Putamen (tissue), 1 donor: ENCODE results near the gene DYNLT5.
"Not testable (repeated sequence)": the region's sequence is repeated elsewhere in the genome, so short reads cannot be mapped to it uniquely, and the experiment has no call there.

Experiments
- DNase-seq: peaks from one replicate; pipeline ENCODE4 v3.0.0-alpha.2; 2016; ENCODE audit warnings: low spot score

The DYNLT5 gene

GRCh38 chr1:66750577-66750976 lies 1.7 kb upstream of the DYNLT5 start:
- DNase-seq = no peak

DNA sequence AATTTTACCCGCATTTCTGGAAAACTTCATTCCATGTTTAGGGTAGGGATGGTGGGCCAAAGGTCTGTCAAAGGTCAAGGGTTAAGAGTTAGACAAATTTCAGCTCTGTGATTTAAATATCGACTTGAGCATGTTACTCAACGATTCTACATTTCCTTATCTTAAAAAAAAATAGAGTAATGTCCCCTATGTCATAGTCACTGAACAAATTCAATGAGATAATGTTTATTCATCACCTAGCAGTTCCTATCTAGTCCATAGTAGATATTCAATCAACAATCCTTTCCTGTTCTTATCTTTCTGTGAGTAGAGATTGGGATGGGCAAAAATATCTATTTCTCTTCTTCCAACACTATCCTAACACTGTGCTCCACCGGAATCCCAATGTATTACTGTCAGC lies 1.1 kb upstream of the DYNLT5 start:
- no peak for DNase-seq

DNA sequence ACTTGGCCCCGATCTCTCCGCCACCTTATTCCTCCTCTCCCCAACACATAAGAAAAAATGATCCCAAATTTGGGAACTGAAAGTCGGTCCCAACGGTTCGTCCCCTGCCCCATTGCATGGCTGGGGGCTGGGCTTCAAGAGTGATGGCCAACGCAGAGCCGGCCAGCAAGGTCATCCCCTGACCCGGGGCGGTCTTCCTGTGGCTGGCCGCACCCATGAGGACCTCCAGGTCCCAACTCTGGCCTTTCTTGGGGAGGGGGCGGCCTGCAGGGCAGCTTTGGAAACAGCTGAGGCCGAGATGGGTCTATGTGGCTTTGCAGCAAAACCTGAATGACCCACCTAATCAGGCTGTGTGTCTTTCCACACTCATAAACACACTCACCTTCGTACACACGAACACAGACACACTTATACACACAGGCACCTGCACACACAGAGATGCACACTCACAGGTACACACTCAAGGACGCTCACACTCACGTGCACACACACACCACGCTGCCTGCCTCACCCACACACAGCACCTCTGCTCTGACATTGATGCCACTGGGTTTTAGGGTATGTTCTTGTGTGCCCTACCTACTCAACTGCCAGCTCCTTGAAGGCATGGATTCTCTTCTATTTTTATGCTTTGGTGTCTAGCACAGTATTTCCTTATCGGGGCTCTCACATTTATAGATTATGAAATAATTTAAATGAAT lies 562 bp downstream of the DYNLT5 start:
- no peak for DNase-seq

GRCh38 chr1:66757722-66758240 lies 5.5 kb downstream of the DYNLT5 start:
- DNase-seq = no peak

DNA sequence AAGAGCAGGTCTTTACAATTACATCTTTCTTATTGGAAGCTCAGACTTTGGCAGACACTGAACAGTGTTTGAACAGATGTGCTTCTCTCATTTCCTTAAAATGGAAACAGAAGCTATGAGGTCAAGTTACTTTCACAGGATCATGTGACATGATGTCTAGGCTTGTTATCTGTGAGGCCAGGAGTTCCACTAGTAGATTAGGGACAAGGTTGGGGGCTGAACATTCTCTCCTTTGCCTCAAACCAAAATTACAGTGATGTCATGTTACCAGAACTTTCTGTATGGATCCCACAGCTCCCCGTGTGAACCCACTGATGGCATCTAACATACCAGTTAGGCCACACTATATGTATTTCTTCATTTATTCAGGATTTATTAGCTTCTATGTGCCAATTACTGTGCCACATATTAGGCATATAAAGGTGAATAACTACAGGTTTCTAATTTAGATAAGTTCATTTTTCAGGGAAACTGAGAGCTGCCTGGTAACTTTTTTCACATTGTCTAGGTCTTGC lies 6.0 kb downstream of the DYNLT5 start:
- no peak for DNase-seq

- no peak for DNase-seq
These were observed 8.2 kb downstream of the DYNLT5 start for GRCh38 chr1:66760506-66760905.

DNA sequence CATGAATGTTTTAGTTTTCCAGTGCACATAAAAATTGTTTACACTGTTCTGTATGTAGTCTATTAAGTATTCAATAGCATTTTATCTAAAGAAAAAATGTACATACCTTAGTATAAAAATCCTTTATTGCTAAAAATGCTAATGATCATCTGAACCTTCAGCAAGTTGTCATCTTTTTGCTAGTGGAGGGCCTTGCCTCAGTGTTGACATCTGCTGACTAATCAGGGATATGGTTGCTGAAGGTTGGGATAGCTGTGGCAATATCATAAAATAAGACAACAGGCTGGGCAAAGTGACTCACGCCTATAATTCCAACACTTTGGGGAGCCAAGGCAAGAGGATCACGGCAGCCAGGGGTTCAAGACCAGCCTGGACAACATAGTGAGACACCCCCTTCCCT lies 9.0 kb downstream of the DYNLT5 start:
- no peak for DNase-seq

- no peak for DNase-seq
These were observed 12.8 kb downstream of the DYNLT5 start for GRCh38 chr1:66764994-66765578.

DNA sequence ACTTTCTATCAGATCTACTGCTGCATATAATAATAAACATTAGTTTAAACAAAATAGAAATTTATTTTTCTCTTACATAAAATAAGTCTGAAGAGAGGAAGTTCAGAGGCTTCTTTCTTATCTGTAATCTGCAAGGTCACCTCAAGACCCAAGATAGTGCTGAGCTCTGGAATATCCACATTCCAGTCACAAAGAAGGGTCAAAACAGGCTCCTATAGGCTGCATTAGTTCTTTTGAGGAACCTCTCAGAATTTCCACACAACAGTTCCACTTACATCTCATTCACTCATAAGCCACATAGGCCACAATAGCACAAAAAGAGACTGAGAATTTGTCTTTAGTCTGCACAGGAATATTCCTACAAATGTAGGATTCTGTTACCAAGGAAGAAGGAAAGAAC lies 15.4 kb downstream of the DYNLT5 start:
- DNase-seq = no peak

DNA sequence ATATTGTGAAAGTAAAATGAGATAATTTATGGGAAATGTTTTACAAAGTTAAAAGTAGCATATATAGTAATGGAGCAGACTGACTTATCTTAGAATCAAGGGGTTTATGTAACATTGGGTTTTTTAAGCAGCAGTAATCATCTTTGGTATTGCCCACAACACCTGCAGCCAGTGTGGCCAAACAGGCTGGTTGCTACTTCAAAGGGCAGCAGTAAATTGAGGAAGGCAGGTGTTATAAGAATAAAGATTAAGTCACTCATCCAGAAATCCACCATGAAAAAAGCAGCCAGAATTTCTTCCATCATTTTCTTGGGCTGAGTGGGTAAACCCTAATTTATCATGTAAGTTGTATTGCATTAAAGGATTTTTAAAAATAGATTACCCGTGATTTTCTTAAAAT lies 16.7 kb downstream of the DYNLT5 start:
- no peak for DNase-seq

GRCh38 chr1:66769512-66770229 lies 17.4 kb downstream of the DYNLT5 start:
- no peak for DNase-seq

- DNase-seq = no peak
These were observed 18.0 kb downstream of the DYNLT5 start for GRCh38 chr1:66770240-66770639.

- no peak for DNase-seq
These were observed 18.4 kb downstream of the DYNLT5 start for GRCh38 chr1:66770694-66771093.

DNA sequence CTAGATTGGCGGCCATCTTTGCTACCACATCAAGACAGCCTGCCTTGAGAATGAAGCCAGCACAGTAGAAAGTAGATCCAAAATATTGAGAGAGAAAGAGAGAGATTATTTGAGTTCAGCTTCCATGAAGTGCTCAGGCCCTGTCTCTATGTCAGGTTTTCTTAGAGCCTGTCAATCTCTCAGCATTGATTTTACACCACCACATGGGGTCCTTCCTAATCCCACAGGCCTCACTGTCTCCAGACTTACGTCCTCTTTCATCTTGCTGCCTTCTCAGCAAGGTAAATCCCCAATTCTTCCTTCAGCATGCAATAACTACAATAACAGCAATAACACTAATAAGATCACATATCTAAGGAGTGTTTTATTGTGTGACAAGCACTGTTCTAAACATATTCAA lies 21.0 kb downstream of the DYNLT5 start:
- no peak for DNase-seq

GRCh38 chr1:66774438-66774837 lies 22.2 kb downstream of the DYNLT5 start:
- no peak for DNase-seq

DNA sequence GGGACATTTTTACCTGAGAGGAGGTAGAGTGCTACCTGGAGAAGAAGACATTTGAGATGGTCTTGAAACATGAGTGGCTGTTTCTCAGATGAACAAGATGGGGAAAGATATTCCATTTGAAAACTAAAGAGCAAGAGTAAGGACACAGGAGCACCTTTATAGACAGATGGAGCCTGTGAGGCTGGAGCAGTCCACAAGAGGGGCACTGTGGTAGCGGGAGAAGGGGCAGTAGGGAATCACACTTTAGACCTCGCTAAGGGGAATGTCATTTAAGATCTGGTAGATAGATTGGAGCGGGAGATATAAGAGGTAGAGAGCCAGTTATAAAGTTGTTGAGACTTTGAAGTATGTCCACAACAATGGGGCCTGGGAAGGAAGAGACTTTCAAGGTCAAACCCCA lies 23.4 kb downstream of the DYNLT5 start:
- no peak for DNase-seq

GRCh38 chr1:66777831-66778230 lies 25.6 kb downstream of the DYNLT5 start:
- no peak for DNase-seq

- no peak for DNase-seq
These were observed 26.0 kb downstream of the DYNLT5 start for GRCh38 chr1:66778266-66778665.

DNA sequence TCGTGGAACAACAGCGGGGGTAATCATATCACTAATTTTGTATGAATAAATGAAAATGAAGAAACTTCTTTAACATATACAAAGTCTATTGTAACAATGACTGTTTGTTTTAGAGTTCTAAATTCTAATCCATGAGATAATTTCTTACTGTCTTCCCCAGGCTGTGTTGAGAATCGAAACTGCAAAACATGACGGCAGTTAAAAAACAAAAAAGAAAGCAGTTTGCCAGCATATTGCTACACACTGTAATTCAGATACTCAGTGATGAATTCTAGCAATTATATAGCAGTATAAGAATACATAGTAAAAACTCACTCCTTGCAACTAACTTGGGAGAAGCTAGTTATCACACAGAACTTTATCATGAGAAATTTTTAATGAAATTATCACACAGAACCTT lies 26.7 kb downstream of the DYNLT5 start:
- DNase-seq = no peak

DNA sequence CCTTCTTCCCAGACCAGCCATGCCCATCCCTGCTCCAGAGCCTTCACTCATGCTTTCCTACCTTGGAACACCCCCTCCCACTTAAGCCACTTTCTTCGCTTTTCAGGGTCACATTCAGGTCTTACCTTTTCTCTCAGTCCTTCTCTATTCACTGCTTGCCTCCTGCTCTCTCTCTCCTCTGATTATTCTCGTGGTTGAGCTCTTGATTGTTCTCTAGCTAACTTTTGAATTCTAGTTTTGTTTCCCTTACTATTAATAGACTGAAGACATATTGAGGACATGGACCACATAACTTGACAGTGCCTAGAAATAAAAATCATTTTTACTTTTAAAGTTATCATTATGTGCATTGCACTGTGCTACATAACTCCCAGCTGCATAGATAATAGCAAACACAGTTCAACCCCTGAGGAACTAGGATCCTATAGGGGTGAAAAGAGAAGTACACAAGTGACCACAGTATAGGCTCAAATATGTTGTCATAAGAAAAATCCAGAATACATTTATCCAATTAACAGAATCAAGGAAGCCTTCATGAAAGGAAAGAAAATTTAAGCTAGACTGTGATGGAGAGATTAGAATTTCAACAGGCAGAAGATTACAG lies 27.3 kb downstream of the DYNLT5 start:
- DNase-seq = no peak

DNA sequence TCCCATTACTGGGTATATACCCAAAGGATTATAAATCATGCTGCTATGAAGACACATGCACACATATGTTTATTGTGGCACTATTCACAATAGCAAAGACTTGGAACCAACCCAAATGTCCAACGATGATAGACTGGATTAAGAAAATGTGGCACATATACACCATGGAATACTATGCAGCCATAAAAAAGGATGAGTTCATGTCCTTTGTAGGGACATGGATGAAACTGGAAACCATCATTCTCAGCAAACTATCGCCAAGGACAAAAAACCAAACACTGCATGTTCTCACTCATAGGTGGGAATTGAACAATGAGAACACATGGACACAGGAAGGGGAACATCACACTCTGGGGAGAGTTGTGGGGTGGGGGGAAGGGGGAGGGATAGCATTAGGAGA lies 33.5 kb downstream of the DYNLT5 start:
- DNase-seq = not testable (repeated sequence)

DNA sequence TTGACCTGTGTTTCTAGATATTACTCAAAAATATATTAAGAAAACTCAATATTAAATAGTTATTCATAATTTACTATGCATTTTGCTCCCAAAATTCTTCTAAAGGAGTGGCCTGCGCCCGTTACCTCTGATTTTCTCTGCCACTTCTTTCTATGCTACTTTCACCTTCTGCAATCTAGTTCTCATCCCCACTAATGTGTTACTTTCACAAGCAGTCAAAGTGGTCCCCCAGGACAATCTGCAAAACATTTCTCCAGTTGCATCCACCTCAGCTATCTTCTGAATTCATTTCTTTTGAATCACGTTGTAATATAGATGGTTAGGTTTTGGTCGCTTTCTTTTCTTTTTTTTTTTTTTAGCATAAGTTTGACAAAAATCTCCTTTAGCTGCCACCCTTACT lies 35.4 kb downstream of the DYNLT5 start:
- no peak for DNase-seq
